IPS DF 4.7 (cell line): Measurements from ENCODE around the gene BCAP31.
"Not testable (repeated sequence)": the region's sequence is repeated elsewhere in the genome, so short reads cannot be mapped to it uniquely, and the experiment has no call there.

Experiments used
- DNase-seq: peaks from one replicate; pipeline ENCODE4 v3.0.0-alpha.2; 2013; ENCODE audit warnings: low spot score; ENCODE audit errors: extremely low read depth

Gene BCAP31

GRCh38 chrX:153696538-153696937, 27.6 kb downstream of the BCAP31 start:
- not testable (repeated sequence) for DNase-seq

- DNase-seq = no peak
Observed at GRCh38 chrX:153696100-153696499, 28.1 kb downstream of the BCAP31 start.

GRCh38 chrX:153694687-153695270, 29.4 kb downstream of the BCAP31 start:
- DNase-seq = no peak

- DNase-seq = not testable (repeated sequence)
Observed at GRCh38 chrX:153694256-153694655, 29.9 kb downstream of the BCAP31 start.

GRCh38 chrX:153693216-153694086, 30.7 kb downstream of the BCAP31 start:
- DNase-seq = no peak

GRCh38 chrX:153692611-153693156, 31.5 kb downstream of the BCAP31 start:
- no peak for DNase-seq

GRCh38 chrX:153692003-153692402, 32.2 kb downstream of the BCAP31 start:
- DNase-seq = no peak

- DNase-seq = not testable (repeated sequence)
Observed at GRCh38 chrX:153691032-153691827, 33.0 kb downstream of the BCAP31 start.

GRCh38 chrX:153690466-153690865, 33.7 kb downstream of the BCAP31 start:
- no peak for DNase-seq

GRCh38 chrX:153689654-153690465, 34.3 kb downstream of the BCAP31 start:
- no peak for DNase-seq

GRCh38 chrX:153688911-153689590, 35.1 kb downstream of the BCAP31 start:
- DNase-seq = no peak

- DNase-seq = no peak
Observed at GRCh38 chrX:153688506-153688905, 35.7 kb downstream of the BCAP31 start.

- no peak for DNase-seq
Observed at GRCh38 chrX:153688071-153688470, 36.1 kb downstream of the BCAP31 start.

GRCh38 chrX:153687121-153688039, 36.8 kb downstream of the BCAP31 start, which contains the start of gene SLC6A8:
TSS of gene SLC6A8 (plus strand) at chrX:153687926. CDS start at chrX:153688575, 649 bp downstream.
- DNase-seq = no peak

GRCh38 chrX:153686711-153687110, 37.5 kb downstream of the BCAP31 start:
- DNase-seq = no peak

GRCh38 chrX:153685751-153686696, 38.2 kb downstream of the BCAP31 start:
- no peak for DNase-seq

- DNase-seq = no peak
Observed at GRCh38 chrX:153685156-153685536, 39.0 kb downstream of the BCAP31 start.
